Common myeloid progenitor, CD34-positive (primary cell): Measurements from ENCODE around the gene ISOC2.
A peak's percentile ranks its signal among the peaks of the same experiment; 100 is the strongest.

Experiments
- CTCF ChIA-PET: fragments of 350-600 bp; sonication (Branson Sonifier 250); formaldehyde crosslinking; loops from one replicate; lab custom pipeline; 2021; ENCODE audit warnings: antibody characterized with exemption; lab: Charles Lee
- POLR2A ChIA-PET: fragments of 350-600 bp; sonication (Branson Sonifier 250); formaldehyde crosslinking; loops from one replicate; lab custom pipeline; 2021; ENCODE audit warnings: antibody characterized with exemption; lab: Charles Lee
- DNase-seq, 3 donors: peaks; one replicate each; pipeline versions ENCODE4 v3.0.0 to v3.0.0-alpha.2; 2013
- H3K27ac ChIP-seq, 2 experiments: 1 replicate in 1 of 2; 2 replicates in 1 of 2; pipeline ENCODE4 v1.7.0; 2013; ENCODE audit warnings: inconsistent platforms in 2 of 2, low read length in 2 of 2, mild to moderate bottlenecking in 2 of 2, low read depth in 1 of 2, moderate library complexity in 1 of 2; ENCODE audit not compliant: severe bottlenecking in 2 of 2, insufficient read depth in 1 of 2, poor library complexity in 1 of 2
- H3K27me3 ChIP-seq, 5 experiments: replicated peaks in 2 of 5; 1 replicate in 3 of 5; 2 replicates in 2 of 5; pipeline versions ENCODE4 v1.6.1 to v1.7.0; 2013; ENCODE audit warnings: low read length in 4 of 5, mild to moderate bottlenecking in 2 of 5, moderate library complexity in 2 of 5, inconsistent platforms in 1 of 5; ENCODE audit not compliant: insufficient read depth in 5 of 5, control insufficient read depth in 4 of 5
- H3K36me3 ChIP-seq, 4 experiments: 1 replicate in 2 of 4; 2 replicates in 2 of 4; pipeline versions ENCODE4 v1.6.1 to v1.7.0; 2013; ENCODE audit warnings: low read length in 3 of 4, control low read depth in 1 of 4, mild to moderate bottlenecking in 1 of 4; ENCODE audit not compliant: control insufficient read depth in 4 of 4, insufficient read depth in 4 of 4
- H3K4me1 ChIP-seq, 4 experiments: 1 replicate in 3 of 4; 2 replicates in 1 of 4; pipeline versions ENCODE4 v1.6.1 to v1.7.1; 2013; ENCODE audit warnings: low read length in 3 of 4, mild to moderate bottlenecking in 3 of 4, control low read depth in 1 of 4, inconsistent platforms in 1 of 4, moderate library complexity in 1 of 4; ENCODE audit not compliant: control insufficient read depth in 4 of 4, insufficient read depth in 4 of 4; ENCODE audit errors: control extremely low read depth in 1 of 4
- H3K4me3 ChIP-seq, 7 experiments: 1 replicate in 4 of 7; 2 replicates in 3 of 7; pipeline versions ENCODE4 v1.5.1 to v1.7.0; 2013; ENCODE audit warnings: mild to moderate bottlenecking in 7 of 7, low read length in 6 of 7, moderate library complexity in 6 of 7, inconsistent platforms in 2 of 7, low read depth in 2 of 7, control low read depth in 1 of 7; ENCODE audit not compliant: insufficient read depth in 4 of 7, control insufficient read depth in 1 of 7; ENCODE audit errors: extremely low read depth in 1 of 7
- H3K9me3 ChIP-seq, 5 experiments: 1 replicate in 4 of 5; 2 replicates in 1 of 5; pipeline versions ENCODE4 v1.6.1 to v1.7.1; 2013; ENCODE audit warnings: low read length in 4 of 5, mild to moderate bottlenecking in 2 of 5, inconsistent platforms in 1 of 5, low read depth in 1 of 5, moderate library complexity in 1 of 5; ENCODE audit not compliant: control insufficient read depth in 4 of 5, insufficient read depth in 2 of 5; ENCODE audit errors: control extremely low read depth in 1 of 5
- WGBS: methylation state at CpG from one replicate; pipeline ENCODE4 v1.1.5; 2013; ENCODE audit not compliant: insufficient coverage; 5-methylcytosine and 5-hydroxymethylcytosine counted together

ISOC2 gene

GRCh38 chr19:55444646-55445045 is 16.8 kb downstream of the ISOC2 start:
- POLR2A ChIA-PET: no interaction called here
- Histone ChIP-seq H3K4me3 (no peak overlapping the region), H3K27me3 (peaks cover 3 to 94% (median 39%) of the 10 kb centered on the region in 5 experiments), H3K9me3 (no peaks in the 10 kb centered on the region), H3K4me1 (peaks cover 0 to 34% (median 28%) of the 10 kb centered on the region in 4 experiments), H3K36me3 (no peaks in the 10 kb centered on the region), H3K27ac (no peak overlapping the region)
- no peak for DNase-seq
- WGBS: 34% methylated on average over 9 of the region's 11 CpGs
- CTCF ChIA-PET: interaction anchor here (0.6 kb wide), 1 partner anchor 8 kb away, joined by 3 read pairs; no protein-coding TSS in a partner anchor

- WGBS: 30% methylated on average over 13 of the region's 18 CpGs
- DNase-seq: peak; percentile 50 to 88 (median 78)
- POLR2A ChIA-PET: no interaction called here
- Histone ChIP-seq H3K27me3 (peaks cover 3 to 94% (median 41%) of the 10 kb centered on the region in 5 experiments), H3K4me1 (peaks cover 0 to 34% (median 28%) of the 10 kb centered on the region in 4 experiments), H3K4me3 (no peak overlapping the region), H3K9me3 (no peaks in the 10 kb centered on the region), H3K36me3 (no peaks in the 10 kb centered on the region), H3K27ac (no peak overlapping the region)
- CTCF ChIA-PET: interaction anchor here (0.6 to 1.1 kb wide), 4 partner anchors 9 to 24 kb away, joined by 3 read pairs; no protein-coding TSS in a partner anchor
Observed at GRCh38 chr19:55443824-55444480, 17.5 kb downstream of the ISOC2 start.

GRCh38 chr19:55443045-55443823 is 18.2 kb downstream of the ISOC2 start, which contains the start of gene SHISA7:
TSS of gene SHISA7 (minus strand) at chr19:55443300. CDS start at chr19:55442863, 437 bp downstream.
- WGBS: under 1% methylated on average over 32 of the region's 43 CpGs
- no peak within 1 kb of the TSS for H3K27ac ChIP-seq
- H3K27me3 ChIP-seq: peaks cover 3 to 96% (median 48%) of the 10 kb centered on the region in 5 experiments
- POLR2A ChIA-PET: interaction anchor here (1.8 kb wide), 1 partner anchor 36 kb away, joined by 7 read pairs; the partner anchor contains the start of gene UBE2S
- no peaks in the 10 kb centered on the region for H3K36me3 ChIP-seq
- H3K4me3 ChIP-seq: peak within 1 kb of the TSS in 2 of 7 experiments; percentile 8 to 23
- H3K4me1 ChIP-seq: peaks cover 0 to 34% (median 28%) of the 10 kb centered on the region in 4 experiments
- CTCF ChIA-PET: interaction anchor here (1.0 to 1.1 kb wide), 3 partner anchors 10 to 25 kb away, joined by 3 read pairs; no protein-coding TSS in a partner anchor
- no peaks in the 10 kb centered on the region for H3K9me3 ChIP-seq
- DNase-seq: peak; percentile 40 to 72 (median 60)

- peak in 2 of 3 donors; percentile 70 to 77 for DNase-seq
- Histone ChIP-seq H3K4me1 (peaks cover 0 to 34% (median 28%) of the 10 kb centered on the region in 4 experiments), H3K36me3 (no peaks in the 10 kb centered on the region), H3K4me3 (no peak overlapping the region), H3K9me3 (no peaks in the 10 kb centered on the region), H3K27me3 (peaks cover 3 to 95% (median 49%) of the 10 kb centered on the region in 5 experiments), H3K27ac (no peak overlapping the region)
- ChIA-PET CTCF (no interaction called here), POLR2A (interaction anchor here (1.8 kb wide), 1 partner anchor 35 kb away, joined by 7 read pairs; the partner anchor contains the start of gene UBE2S)
- WGBS: 1% methylated on average over 53 of the region's 72 CpGs
Observed at GRCh38 chr19:55442372-55442961, 19.0 kb downstream of the ISOC2 start.

- WGBS: 2% methylated on average over 38 of the region's 39 CpGs
- Histone ChIP-seq H3K36me3 (no peaks in the 10 kb centered on the region), H3K27me3 (peaks cover 3 to 94% (median 52%) of the 10 kb centered on the region in 5 experiments), H3K27ac (no peak overlapping the region), H3K9me3 (no peaks in the 10 kb centered on the region), H3K4me1 (peaks cover 0 to 34% (median 28%) of the 10 kb centered on the region in 4 experiments), H3K4me3 (no peak overlapping the region)
- no peak for DNase-seq
- CTCF ChIA-PET: no interaction called here
- POLR2A ChIA-PET: interaction anchor here (1.8 kb wide), 1 partner anchor 34 kb away, joined by 7 read pairs; the partner anchor contains the start of gene UBE2S
Observed at GRCh38 chr19:55441692-55442321, 19.6 kb downstream of the ISOC2 start.

GRCh38 chr19:55441319-55441691 is 20.1 kb downstream of the ISOC2 start:
- peaks cover 0 to 34% (median 28%) of the 10 kb centered on the region in 4 experiments for H3K4me1 ChIP-seq
- POLR2A ChIA-PET: no interaction called here
- CTCF ChIA-PET: no interaction called here
- no peak overlapping the region for H3K4me3 ChIP-seq
- H3K9me3 ChIP-seq: no peaks in the 10 kb centered on the region
- peak; percentile 46 to 83 (median 80) for DNase-seq
- H3K36me3 ChIP-seq: no peaks in the 10 kb centered on the region
- H3K27me3 ChIP-seq: peaks cover 3 to 93% (median 52%) of the 10 kb centered on the region in 5 experiments
- WGBS: 1% methylated on average over 20 of the region's 21 CpGs
- H3K27ac ChIP-seq: no peak overlapping the region
